Measurements from ENCODE around the gene IL19. TPM values are rescaled to one million over a fixed set of nuclear protein-coding genes. Genes with fewer than 3 reads are reported as not detected.

The IL19 gene
- total RNA-seq, 1 experiment from 2014 or later, result not detected

GRCh38 chr1:206776229-206776628 is 5.7 kb downstream of the IL19 start:
- Histone ChIP-seq H3T11ph (ENCODE audit: low read length) (no peak overlapping the region), H2BK12ac (ENCODE audit: insufficient read length, low read depth, low read length) (no peak overlapping the region)
- no peak overlapping the region for H3K27ac Mint-ChIP-seq

More at GRCh38 chr1:206776229-206776628, 5.7 kb downstream of the IL19 start:
- Histone ChIP-seq H4K8ac (replicated peaks; ENCODE audit: insufficient read length, low read depth, low read length) (no peak overlapping the region), H3K56ac (ENCODE audit: insufficient read length, low read depth, low read length) (no peak overlapping the region), H2BK20ac (ENCODE audit: low read depth, low read length, poor library complexity, severe bottlenecking) (no peak overlapping the region), H2AFZ (ENCODE audit: low read length) (no peak overlapping the region), H3K9me3 (ENCODE audit: control insufficient read depth, low read depth, low read length) (no peaks in the 10 kb centered on the region), H3K23ac (ENCODE audit: insufficient read length, low read depth, low read length) (no peak overlapping the region), H3K79me2 (ENCODE audit: insufficient read depth, low read length) (no peaks in the 10 kb centered on the region), H3K9ac (ENCODE audit: extremely low read depth, insufficient read length, low read length) (no peak overlapping the region), H3K4me2 (ENCODE audit: insufficient read depth, insufficient read length, low read length) (no peak overlapping the region), H4K5ac (ENCODE audit: insufficient read length, low read depth, low read length) (no peak overlapping the region), H4K91ac (ENCODE audit: insufficient read length, low read depth, low read length) (no peak overlapping the region), H3K27ac (ENCODE audit: insufficient read length, low read depth, low read length) (no peak overlapping the region), H3K4ac (ENCODE audit: low read depth, low read length) (no peak overlapping the region), H3K14ac (ENCODE audit: insufficient read depth, low read length) (no peak overlapping the region), H2AK5ac (ENCODE audit: insufficient read length, low read length) (no peak overlapping the region), H3K27me3 (ENCODE audit: insufficient read depth, low read length) (no peaks in the 10 kb centered on the region), H3K18ac (ENCODE audit: insufficient read length, low read depth, low read length) (no peak overlapping the region), H2BK5ac (ENCODE audit: insufficient read length, low read length) (no peak overlapping the region), H2BK120ac (ENCODE audit: low read depth, low read length, poor library complexity, severe bottlenecking) (no peak overlapping the region), H4K20me1 (ENCODE audit: control insufficient read depth, insufficient read depth, insufficient read length) (no peaks in the 10 kb centered on the region), H3K4me1 (ENCODE audit: insufficient read depth, low read length) (no peaks in the 10 kb centered on the region), H2BK15ac (ENCODE audit: low read depth, low read length) (no peak overlapping the region), H3K23me2 (ENCODE audit: insufficient read length, low read depth, low read length, poor library complexity, severe bottlenecking) (no peaks in the 10 kb centered on the region), H3K79me1 (ENCODE audit: insufficient read depth, low read depth, low read length, poor library complexity, severe bottlenecking) (no peaks in the 10 kb centered on the region)
- H3K36me3 Mint-ChIP-seq (ENCODE audit: insufficient read depth in 1 of 3, low read depth in 3 of 3), result no peaks in the 10 kb centered on the region
- no peak overlapping the region for H3K4me3 Mint-ChIP-seq
- peaks cover under 1 to 6% of the 10 kb centered on the region in 2 experiments for H3K4me1 Mint-ChIP-seq
- no CpG with 5 or more reads among the region's 4 CpGs for WGBS (ENCODE audit: extremely low coverage, insufficient read length, low lambda C conversion rate)
- no peaks in the 10 kb centered on the region for H3K9me3 Mint-ChIP-seq
- TF ChIP-seq, protein P1, sequence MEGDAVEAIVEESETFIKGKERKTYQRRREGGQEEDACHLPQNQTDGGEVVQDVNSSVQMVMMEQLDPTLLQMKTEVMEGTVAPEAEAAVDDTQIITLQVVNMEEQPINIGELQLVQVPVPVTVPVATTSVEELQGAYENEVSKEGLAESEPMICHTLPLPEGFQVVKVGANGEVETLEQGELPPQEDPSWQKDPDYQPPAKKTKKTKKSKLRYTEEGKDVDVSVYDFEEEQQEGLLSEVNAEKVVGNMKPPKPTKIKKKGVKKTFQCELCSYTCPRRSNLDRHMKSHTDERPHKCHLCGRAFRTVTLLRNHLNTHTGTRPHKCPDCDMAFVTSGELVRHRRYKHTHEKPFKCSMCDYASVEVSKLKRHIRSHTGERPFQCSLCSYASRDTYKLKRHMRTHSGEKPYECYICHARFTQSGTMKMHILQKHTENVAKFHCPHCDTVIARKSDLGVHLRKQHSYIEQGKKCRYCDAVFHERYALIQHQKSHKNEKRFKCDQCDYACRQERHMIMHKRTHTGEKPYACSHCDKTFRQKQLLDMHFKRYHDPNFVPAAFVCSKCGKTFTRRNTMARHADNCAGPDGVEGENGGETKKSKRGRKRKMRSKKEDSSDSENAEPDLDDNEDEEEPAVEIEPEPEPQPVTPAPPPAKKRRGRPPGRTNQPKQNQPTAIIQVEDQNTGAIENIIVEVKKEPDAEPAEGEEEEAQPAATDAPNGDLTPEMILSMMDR (conservative IDR thresholded peaks at IDR 0.05), result no peak
- no peak for DNase-seq
- H3K27me3 Mint-ChIP-seq (ENCODE audit: low read depth), result peaks cover 9% of the 10 kb centered on the region

All from H9 (cell line).